GM12872 (cell line): ENCODE data around the gene UCP1.
A peak's percentile ranks its signal among the peaks of the same experiment; 100 is the strongest.

Source experiments
- CTCF ChIP-seq: IDR thresholded peaks from 3 replicates; pipeline ENCODE4 v1.5.1; 2011; ENCODE audit warnings: low read depth, mild to moderate bottlenecking, low read length, moderate library complexity; ENCODE audit not compliant: insufficient read depth

Gene UCP1

GRCh38 chr4:140604544-140604943 lies 35.8 kb upstream of the UCP1 start:
- TF ChIP-seq CTCF = no peak

- TF ChIP-seq CTCF = no peak
Observed at GRCh38 chr4:140603286-140603685, 34.5 kb upstream of the UCP1 start.

DNA sequence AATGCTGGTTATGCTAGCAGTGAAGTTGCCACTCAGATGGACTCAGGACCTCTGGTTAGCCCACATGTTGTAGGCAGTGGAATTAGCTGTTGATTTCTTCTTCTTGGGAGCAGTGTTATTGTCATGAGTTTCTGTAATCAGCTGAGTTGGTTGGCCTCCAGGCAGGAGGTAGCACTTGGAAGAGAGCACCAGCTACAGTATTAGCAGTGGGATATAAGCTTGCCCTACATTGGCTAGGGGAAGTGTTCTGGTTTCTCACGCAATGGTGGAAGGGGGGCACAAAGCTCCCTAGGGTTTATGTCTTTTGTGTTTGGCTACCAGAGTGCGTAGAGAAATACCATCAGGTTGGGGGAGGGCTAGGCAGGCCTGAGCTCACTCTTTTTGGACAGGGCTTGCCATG lies 34.0 kb upstream of the UCP1 start:
- TF ChIP-seq CTCF = no peak

DNA sequence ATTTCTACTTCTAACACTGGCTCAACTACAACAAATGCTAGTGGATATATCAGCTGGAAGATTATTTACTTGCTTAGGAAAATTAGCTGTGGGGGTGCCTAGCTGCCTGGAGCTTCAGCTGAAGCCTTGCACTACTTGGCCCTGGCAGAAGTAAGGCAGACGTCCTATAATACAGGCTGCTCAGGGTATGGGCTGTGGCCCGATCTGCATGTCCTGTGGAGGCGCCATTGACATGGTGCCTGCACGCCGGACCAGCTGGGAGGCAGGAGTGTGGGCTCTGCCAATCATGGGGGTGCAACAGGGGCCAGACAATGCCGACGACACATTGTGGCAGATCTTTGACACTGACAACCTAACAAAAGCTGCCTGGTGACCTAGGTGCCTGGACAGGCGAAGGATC lies 31.6 kb upstream of the UCP1 start:
- no peak for TF ChIP-seq CTCF

DNA sequence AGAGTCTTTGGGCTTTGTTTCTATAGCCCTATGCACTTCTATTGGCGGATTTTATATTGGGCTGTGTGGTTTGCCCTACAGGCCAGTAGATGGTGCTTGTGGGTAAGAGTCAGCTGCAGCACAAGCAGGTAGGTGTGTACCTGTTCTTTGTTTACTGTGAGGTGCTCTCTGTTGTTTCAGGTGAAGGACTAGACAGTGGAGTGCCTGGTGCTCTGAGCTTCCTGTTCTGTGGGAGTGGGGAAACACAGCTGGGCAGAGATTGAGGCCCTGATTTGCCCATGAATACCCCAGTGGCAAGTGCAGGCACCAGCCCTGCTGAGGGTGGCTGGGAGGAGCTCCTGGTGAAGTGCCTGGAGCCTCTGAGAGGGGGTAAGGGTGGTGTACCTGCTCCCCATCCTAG lies 26.3 kb upstream of the UCP1 start:
- TF ChIP-seq CTCF = peak; percentile 48

GRCh38 chr4:140584439-140584838 lies 15.7 kb upstream of the UCP1 start:
- TF ChIP-seq CTCF = no peak

DNA sequence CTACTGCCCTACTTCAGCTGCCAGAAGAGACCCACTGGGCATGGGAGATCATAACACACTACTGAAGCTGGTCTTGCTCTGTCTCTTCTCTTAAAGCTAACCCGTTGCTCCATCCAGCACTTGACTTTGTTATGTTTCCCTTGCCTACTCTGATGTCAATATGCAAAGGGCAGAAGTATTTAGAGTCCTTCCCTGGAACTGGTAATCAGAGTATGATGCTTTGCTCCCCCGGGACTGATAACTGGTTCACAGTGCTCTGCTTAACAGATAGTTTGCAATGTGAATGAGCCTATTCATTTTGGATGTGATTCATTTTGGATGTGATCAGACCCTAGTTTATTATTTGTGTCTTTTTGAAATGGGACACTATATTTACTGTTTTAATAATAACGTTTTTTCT lies 12.3 kb upstream of the UCP1 start:
- TF ChIP-seq CTCF = no peak

DNA sequence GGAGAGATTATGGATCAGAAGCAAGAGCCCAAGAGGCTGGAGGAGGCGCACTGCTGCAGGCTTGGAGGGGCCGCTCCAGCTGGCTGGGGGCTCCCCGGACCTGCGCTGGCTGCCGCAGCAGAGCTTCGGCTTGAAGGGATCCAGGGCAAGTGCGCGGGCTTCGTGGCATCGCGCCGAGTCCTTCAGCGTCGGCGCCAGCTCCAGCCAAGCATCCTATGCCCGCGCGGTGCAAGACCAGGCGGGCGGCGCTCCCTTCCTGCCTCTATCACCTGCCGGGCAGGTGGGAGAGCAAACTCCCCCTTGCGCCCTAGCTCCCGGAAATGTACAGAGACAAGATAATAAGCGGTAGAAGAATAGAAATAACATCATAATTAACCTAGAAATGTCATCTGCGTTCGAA lies 10.5 kb upstream of the UCP1 start:
- TF ChIP-seq CTCF = no peak
